Upper lobe of right lung (tissue), 1 donor: Measurements from ENCODE around the gene SLC4A5. TPM values are rescaled to one million over a fixed set of nuclear protein-coding genes. Genes with fewer than 3 reads are reported as not detected.

Source experiments
- ATAC-seq: fragments of 200-7000 bp; cut with Tn5 transposase; one replicate; pipeline ENCODE4 v1.9.1; 2020; ENCODE audit warnings: mild to moderate bottlenecking, moderate library complexity
- DNase-seq: peaks from one replicate; pipeline ENCODE4 v3.0.0-alpha.2; 2020
- H3K27ac ChIP-seq: fragments of 200-600 bp; one replicate; pipeline ENCODE4 v1.8.0; 2022
- H3K27me3 ChIP-seq: fragments of 200-600 bp; one replicate; pipeline ENCODE4 v1.8.0; 2022; ENCODE audit warnings: mild to moderate bottlenecking
- H3K36me3 ChIP-seq: fragments of 200-600 bp; one replicate; pipeline ENCODE4 v1.8.0; 2022
- H3K4me1 ChIP-seq: fragments of 200-600 bp; one replicate; pipeline ENCODE4 v1.8.0; 2022
- H3K4me3 ChIP-seq: fragments of 200-600 bp; one replicate; pipeline ENCODE4 v1.8.0; 2022; ENCODE audit warnings: mild to moderate bottlenecking
- H3K9me3 ChIP-seq: fragments of 200-600 bp; one replicate; pipeline ENCODE4 v1.8.0; 2022
- intact Hi-C: fragments of 100-400 bp; cut with DNase I; formaldehyde crosslinking; loops from one replicate; pipeline ENCODE4 v1.11.0; 2022
- total RNA-seq: library from RNA; stranded (reverse); fragmentation: NEBNext Ultra II Directional; extraction: Animal tissue kit (Norgen Biotek cat#: 25700); gene quantifications from one replicate; pipeline ENCODE4 v1.2.1, GENCODE V29; 2021
- TF ChIP-seq, protein P1 (sequence below): fragments of 200-600 bp; IDR thresholded peaks from one replicate; pipeline ENCODE4 v1.8.0; 2022; ENCODE audit warnings: antibody characterized with exemption
- donor health status: DM: no; HTN: yes; CAD: no; lungs with severe emphysema.

The SLC4A5 gene
- total RNA-seq, 1 donor from 2014 or later: 3.2 TPM

- Histone ChIP-seq H3K4me3 (peak overlapping the region; percentile 87), H3K9me3 (no peaks in the 10 kb centered on the region), H3K4me1 (peaks cover 13% of the 10 kb centered on the region), H3K27ac (peak overlapping the region; percentile 94), H3K27me3 (no peaks in the 10 kb centered on the region), H3K36me3 (peaks cover 5% of the 10 kb centered on the region)
- ATAC-seq (no peak), DNase-seq (no peak)
- intact Hi-C loops: no loop called here
- TF ChIP-seq, protein P1, sequence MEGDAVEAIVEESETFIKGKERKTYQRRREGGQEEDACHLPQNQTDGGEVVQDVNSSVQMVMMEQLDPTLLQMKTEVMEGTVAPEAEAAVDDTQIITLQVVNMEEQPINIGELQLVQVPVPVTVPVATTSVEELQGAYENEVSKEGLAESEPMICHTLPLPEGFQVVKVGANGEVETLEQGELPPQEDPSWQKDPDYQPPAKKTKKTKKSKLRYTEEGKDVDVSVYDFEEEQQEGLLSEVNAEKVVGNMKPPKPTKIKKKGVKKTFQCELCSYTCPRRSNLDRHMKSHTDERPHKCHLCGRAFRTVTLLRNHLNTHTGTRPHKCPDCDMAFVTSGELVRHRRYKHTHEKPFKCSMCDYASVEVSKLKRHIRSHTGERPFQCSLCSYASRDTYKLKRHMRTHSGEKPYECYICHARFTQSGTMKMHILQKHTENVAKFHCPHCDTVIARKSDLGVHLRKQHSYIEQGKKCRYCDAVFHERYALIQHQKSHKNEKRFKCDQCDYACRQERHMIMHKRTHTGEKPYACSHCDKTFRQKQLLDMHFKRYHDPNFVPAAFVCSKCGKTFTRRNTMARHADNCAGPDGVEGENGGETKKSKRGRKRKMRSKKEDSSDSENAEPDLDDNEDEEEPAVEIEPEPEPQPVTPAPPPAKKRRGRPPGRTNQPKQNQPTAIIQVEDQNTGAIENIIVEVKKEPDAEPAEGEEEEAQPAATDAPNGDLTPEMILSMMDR: no peak
Measured at GRCh38 chr2:74198023-74198460, 145.2 kb downstream of the SLC4A5 start.

GRCh38 chr2:74197049-74197448, 146.2 kb downstream of the SLC4A5 start:
- Histone ChIP-seq H3K27ac (no peak overlapping the region), H3K4me1 (peaks cover 13% of the 10 kb centered on the region), H3K4me3 (no peak overlapping the region), H3K36me3 (no peaks in the 10 kb centered on the region), H3K27me3 (no peaks in the 10 kb centered on the region), H3K9me3 (no peaks in the 10 kb centered on the region)
- TF ChIP-seq, protein P1: no peak
- ATAC-seq (no peak), DNase-seq (no peak)
- intact Hi-C loops: no loop called here

GRCh38 chr2:74194799-74195198, 148.4 kb downstream of the SLC4A5 start:
- TF ChIP-seq, protein P1: no peak
- H3K36me3 ChIP-seq: no peaks in the 10 kb centered on the region
- ATAC-seq (no peak), DNase-seq (no peak)
- H3K9me3 ChIP-seq: no peaks in the 10 kb centered on the region
- H3K27ac ChIP-seq: no peak overlapping the region
- H3K4me3 ChIP-seq: no peak overlapping the region
- no peaks in the 10 kb centered on the region for H3K27me3 ChIP-seq
- H3K4me1 ChIP-seq: peaks cover 8% of the 10 kb centered on the region
- intact Hi-C loops: no loop called here

DNA sequence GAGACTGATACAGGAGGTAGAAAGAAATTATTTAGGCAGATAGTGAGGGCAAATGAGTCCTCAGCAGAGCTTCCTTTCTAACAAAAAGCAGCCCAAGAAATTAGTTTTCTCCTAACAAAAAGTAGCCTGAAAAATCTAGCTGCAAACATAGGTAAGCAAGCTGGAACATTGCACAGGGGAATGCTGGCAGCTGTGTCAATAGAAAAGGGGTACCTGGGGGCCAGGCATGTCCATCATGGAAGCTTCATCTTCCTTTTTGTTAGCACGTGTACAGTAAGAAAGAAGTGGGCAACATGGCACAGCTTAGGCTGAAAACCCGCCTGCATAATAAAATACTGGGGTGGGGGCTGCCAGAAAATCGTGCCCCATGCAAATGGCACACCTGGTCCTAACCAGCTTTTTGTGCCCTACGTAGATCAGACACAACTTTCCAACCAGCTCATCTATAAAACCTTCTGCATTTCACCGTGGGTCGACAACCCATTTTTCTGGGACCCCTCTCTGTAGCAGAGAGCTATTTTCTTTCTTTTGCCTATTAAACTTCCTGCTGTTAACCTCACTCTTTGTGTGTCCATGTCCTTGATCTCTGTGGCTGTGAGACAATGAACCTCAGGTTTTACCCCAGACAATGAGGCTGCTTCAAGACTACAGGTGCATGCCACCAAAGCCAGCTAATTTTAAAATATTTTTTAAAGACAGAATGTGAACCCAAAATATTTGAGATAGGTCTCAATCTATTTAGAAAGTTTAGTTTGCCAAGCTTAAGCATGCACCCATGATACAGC, 151.4 kb downstream of the SLC4A5 start:
- TF ChIP-seq, protein P1: no peak
- DNase-seq (no peak), ATAC-seq (no peak)
- intact Hi-C loops: no loop called here
- H3K4me3 ChIP-seq: no peak overlapping the region
- H3K9me3 ChIP-seq: no peaks in the 10 kb centered on the region
- H3K27me3 ChIP-seq: no peaks in the 10 kb centered on the region
- peaks cover 2% of the 10 kb centered on the region for H3K4me1 ChIP-seq
- H3K27ac ChIP-seq: no peak overlapping the region
- no peaks in the 10 kb centered on the region for H3K36me3 ChIP-seq

- Histone ChIP-seq H3K4me1 (peaks cover 7% of the 10 kb centered on the region), H3K27me3 (no peaks in the 10 kb centered on the region), H3K4me3 (no peak overlapping the region), H3K27ac (no peak overlapping the region), H3K36me3 (no peaks in the 10 kb centered on the region), H3K9me3 (no peaks in the 10 kb centered on the region)
- DNase-seq: no peak
- intact Hi-C loops: no loop called here
- TF ChIP-seq, protein P1: no peak
- ATAC-seq: no peak
Measured at GRCh38 chr2:74188696-74189095, 154.5 kb downstream of the SLC4A5 start.
